ENCODE data around the gene DPF3. TPM values are rescaled to one million over a fixed set of nuclear protein-coding genes. Genes with fewer than 3 reads are reported as not detected.

DPF3 gene
- polyA plus RNA-seq, 2 donors = 0.16 to 0.37 TPM

GRCh38 chr14:72632727-72633126, 261.2 kb downstream of the DPF3 start:
- Histone ChIP-seq H3K36me3 (ENCODE audit: control insufficient read depth in 2 of 2, insufficient read depth in 2 of 2, low read length in 1 of 2) (no peaks in the 10 kb centered on the region), H3K4me3 (ENCODE audit: low read depth in 1 of 2, low read length in 2 of 2) (no peak overlapping the region), H3K9me3 (ENCODE audit: control insufficient read depth in 2 of 2, insufficient read depth in 1 of 2, low read depth in 1 of 2, low read length in 1 of 2) (no peaks in the 10 kb centered on the region), H3K4me1 (ENCODE audit: control insufficient read depth in 2 of 2, insufficient read depth in 2 of 2, low read length in 1 of 2) (no peaks in the 10 kb centered on the region), H3K27me3 (ENCODE audit: control insufficient read depth in 1 of 2, insufficient read depth in 2 of 2, low read length in 2 of 2) (no peaks in the 10 kb centered on the region), H3K27ac (ENCODE audit: low read depth in 2 of 2, low read length in 1 of 2) (no peak overlapping the region)
- 32 to 62% methylated on average over 1 of the region's 1 CpG for WGBS, 2 donors

DNA sequence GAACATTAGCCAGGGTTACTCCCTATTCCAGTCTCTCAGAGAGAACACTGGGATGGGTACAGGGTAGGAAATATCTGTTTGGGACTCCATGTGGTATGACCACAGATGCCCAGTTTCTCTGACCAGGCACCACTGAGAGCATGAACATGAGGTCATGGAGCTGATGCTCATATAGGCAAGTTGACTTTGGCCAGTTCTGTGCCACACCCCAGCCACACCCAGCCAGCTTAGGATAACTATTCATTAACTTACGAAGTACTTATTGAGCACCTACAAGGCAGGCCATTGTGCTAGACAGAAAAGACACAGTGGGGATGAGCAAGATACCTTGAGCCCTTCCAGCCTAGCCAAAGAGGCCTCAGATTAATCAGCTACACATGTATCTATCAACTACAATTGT, 262.5 kb downstream of the DPF3 start:
- Histone ChIP-seq H3K27ac (ENCODE audit: low read depth in 2 of 2, low read length in 1 of 2) (no peak overlapping the region), H3K9me3 (ENCODE audit: control insufficient read depth in 2 of 2, insufficient read depth in 1 of 2, low read depth in 1 of 2, low read length in 1 of 2) (no peaks in the 10 kb centered on the region), H3K4me1 (ENCODE audit: control insufficient read depth in 2 of 2, insufficient read depth in 2 of 2, low read length in 1 of 2) (no peaks in the 10 kb centered on the region), H3K4me3 (ENCODE audit: low read depth in 1 of 2, low read length in 2 of 2) (no peak overlapping the region), H3K27me3 (ENCODE audit: control insufficient read depth in 1 of 2, insufficient read depth in 2 of 2, low read length in 2 of 2) (no peaks in the 10 kb centered on the region), H3K36me3 (ENCODE audit: control insufficient read depth in 2 of 2, insufficient read depth in 2 of 2, low read length in 1 of 2) (no peaks in the 10 kb centered on the region)
- WGBS, 2 donors = 72 to 96% methylated on average over 1 of the region's 1 CpG

DNA sequence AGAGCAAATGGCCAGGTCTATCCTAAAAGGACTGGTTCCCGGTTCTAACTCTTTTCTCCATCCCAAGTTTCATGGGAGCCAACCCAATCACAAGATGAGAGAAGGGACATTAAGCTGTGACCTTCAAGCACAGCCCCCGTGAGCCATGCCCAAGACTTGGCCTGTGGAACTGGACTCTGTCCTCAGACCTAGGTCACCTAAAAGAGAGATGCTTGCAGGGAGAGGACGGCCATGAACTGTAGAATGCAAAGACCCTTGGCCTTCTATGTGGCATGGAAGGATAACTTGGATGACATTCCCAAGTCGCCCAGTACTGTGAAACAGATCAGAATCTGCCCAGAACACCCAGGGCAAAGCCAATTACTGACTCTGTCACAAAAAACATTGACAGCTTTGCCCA, 263.5 kb downstream of the DPF3 start:
- no peaks in the 10 kb centered on the region for H3K36me3 ChIP-seq (ENCODE audit: control insufficient read depth in 2 of 2, insufficient read depth in 2 of 2, low read length in 1 of 2)
- H3K27ac ChIP-seq (ENCODE audit: low read depth in 2 of 2, low read length in 1 of 2) = no peak overlapping the region
- no peaks in the 10 kb centered on the region for H3K4me1 ChIP-seq (ENCODE audit: control insufficient read depth in 2 of 2, insufficient read depth in 2 of 2, low read length in 1 of 2)
- H3K27me3 ChIP-seq (ENCODE audit: control insufficient read depth in 1 of 2, insufficient read depth in 2 of 2, low read length in 2 of 2) = no peaks in the 10 kb centered on the region
- 84 to 85% methylated on average over 4 of the region's 4 CpGs for WGBS, 2 donors
- H3K9me3 ChIP-seq (ENCODE audit: control insufficient read depth in 2 of 2, insufficient read depth in 1 of 2, low read depth in 1 of 2, low read length in 1 of 2) = no peaks in the 10 kb centered on the region
- H3K4me3 ChIP-seq (ENCODE audit: low read depth in 1 of 2, low read length in 2 of 2) = no peak overlapping the region

DNA sequence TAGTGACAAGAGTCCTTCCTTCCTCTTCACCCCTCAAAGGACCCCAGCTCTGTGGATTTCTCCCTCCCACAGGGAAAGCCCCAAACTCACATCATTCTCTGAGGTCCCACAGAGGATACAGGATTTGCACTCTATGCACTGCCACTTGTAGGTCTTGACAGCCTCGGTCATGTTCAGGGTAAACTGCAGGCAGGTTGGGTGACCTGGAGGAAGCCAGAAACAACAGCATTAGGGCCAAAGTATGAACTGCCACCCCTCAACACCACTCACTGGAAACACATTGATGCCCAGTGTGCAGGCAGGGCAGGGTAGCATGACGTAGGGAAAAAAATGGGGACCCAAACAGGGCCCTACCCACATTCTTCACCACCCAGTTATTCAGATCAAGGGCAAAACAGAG, 264.4 kb downstream of the DPF3 start:
- WGBS, 2 donors = 91 to 93% methylated on average over 2 of the region's 2 CpGs
- no peaks in the 10 kb centered on the region for H3K27me3 ChIP-seq (ENCODE audit: control insufficient read depth in 1 of 2, insufficient read depth in 2 of 2, low read length in 2 of 2)
- no peak overlapping the region for H3K27ac ChIP-seq (ENCODE audit: low read depth in 2 of 2, low read length in 1 of 2)
- no peaks in the 10 kb centered on the region for H3K4me1 ChIP-seq (ENCODE audit: control insufficient read depth in 2 of 2, insufficient read depth in 2 of 2, low read length in 1 of 2)
- no peaks in the 10 kb centered on the region for H3K36me3 ChIP-seq (ENCODE audit: control insufficient read depth in 2 of 2, insufficient read depth in 2 of 2, low read length in 1 of 2)
- H3K4me3 ChIP-seq (ENCODE audit: low read depth in 1 of 2, low read length in 2 of 2) = no peak overlapping the region
- H3K9me3 ChIP-seq (ENCODE audit: control insufficient read depth in 2 of 2, insufficient read depth in 1 of 2, low read depth in 1 of 2, low read length in 1 of 2) = no peaks in the 10 kb centered on the region

GRCh38 chr14:72625689-72626088, 268.2 kb downstream of the DPF3 start:
- no peak overlapping the region for H3K4me3 ChIP-seq (ENCODE audit: low read depth in 1 of 2, low read length in 2 of 2)
- no peaks in the 10 kb centered on the region for H3K4me1 ChIP-seq (ENCODE audit: control insufficient read depth in 2 of 2, insufficient read depth in 2 of 2, low read length in 1 of 2)
- no peaks in the 10 kb centered on the region for H3K9me3 ChIP-seq (ENCODE audit: control insufficient read depth in 2 of 2, insufficient read depth in 1 of 2, low read depth in 1 of 2, low read length in 1 of 2)
- WGBS, 2 donors = 85 to 93% methylated on average over 2 of the region's 2 CpGs
- H3K27me3 ChIP-seq (ENCODE audit: control insufficient read depth in 1 of 2, insufficient read depth in 2 of 2, low read length in 2 of 2) = no peaks in the 10 kb centered on the region
- H3K36me3 ChIP-seq (ENCODE audit: control insufficient read depth in 2 of 2, insufficient read depth in 2 of 2, low read length in 1 of 2) = no peaks in the 10 kb centered on the region
- H3K27ac ChIP-seq (ENCODE audit: low read depth in 2 of 2, low read length in 1 of 2) = no peak overlapping the region

DNA sequence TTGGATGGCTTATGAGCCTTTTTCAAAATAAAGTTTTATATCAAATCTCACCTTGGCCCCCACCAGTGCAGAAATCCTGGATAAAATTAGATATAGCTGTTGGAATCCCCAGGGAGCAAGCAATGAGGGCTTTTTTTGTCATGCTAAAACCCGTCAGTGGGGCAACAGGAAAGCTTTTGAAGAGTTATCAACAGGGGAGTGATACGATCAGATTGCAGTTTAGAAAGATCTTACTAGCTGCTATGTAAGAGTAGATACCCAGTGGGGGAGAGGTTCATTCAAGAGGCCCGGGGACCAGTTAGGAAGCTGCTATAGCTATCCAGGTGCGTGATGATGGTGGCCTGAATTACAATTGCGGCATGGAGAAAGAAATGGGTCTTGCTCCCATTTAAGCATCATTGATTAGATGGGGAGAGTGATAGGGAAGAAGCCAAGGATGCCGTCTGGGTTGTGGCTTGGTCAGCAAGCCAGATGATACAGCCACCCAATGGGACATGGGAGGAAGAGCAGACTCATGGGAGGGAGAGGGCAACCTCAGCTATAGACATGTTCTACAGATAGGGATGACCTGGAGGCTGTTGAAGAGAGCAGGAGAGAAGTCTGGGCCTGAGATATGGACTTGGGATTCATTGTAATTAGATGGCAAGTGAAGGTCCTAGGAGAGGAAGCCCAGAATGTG, 272.4 kb downstream of the DPF3 start:
- Histone ChIP-seq H3K27me3 (ENCODE audit: control insufficient read depth in 1 of 2, insufficient read depth in 2 of 2, low read length in 2 of 2) (no peaks in the 10 kb centered on the region), H3K4me1 (ENCODE audit: control insufficient read depth in 2 of 2, insufficient read depth in 2 of 2, low read length in 1 of 2) (peaks cover 0 to 3% of the 10 kb centered on the region in 2 donors), H3K9me3 (ENCODE audit: control insufficient read depth in 2 of 2, insufficient read depth in 1 of 2, low read depth in 1 of 2, low read length in 1 of 2) (no peaks in the 10 kb centered on the region), H3K27ac (ENCODE audit: low read depth in 2 of 2, low read length in 1 of 2) (no peak overlapping the region), H3K4me3 (ENCODE audit: low read depth in 1 of 2, low read length in 2 of 2) (no peak overlapping the region), H3K36me3 (ENCODE audit: control insufficient read depth in 2 of 2, insufficient read depth in 2 of 2, low read length in 1 of 2) (no peaks in the 10 kb centered on the region)
- 76 to 86% methylated on average over 6 of the region's 6 CpGs for WGBS, 2 donors

DNA sequence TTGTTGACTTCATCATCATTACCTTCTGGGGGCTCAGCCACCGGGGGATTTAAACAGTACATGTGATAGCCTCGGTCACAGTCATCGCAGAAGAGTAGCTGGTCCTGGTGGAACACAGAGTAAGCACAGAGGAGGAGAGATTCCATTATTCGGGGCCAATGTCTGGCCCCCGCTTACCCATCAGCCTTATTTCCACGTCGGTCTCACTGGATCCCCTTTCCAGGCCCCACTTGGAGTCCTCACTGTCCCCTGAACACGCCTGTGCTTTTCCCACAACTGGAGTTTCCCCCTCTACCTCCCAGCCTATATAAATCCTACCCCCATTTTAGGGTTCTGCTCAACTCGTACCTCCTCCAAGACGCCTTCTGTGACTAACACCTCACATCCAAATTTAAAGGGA, 274.0 kb downstream of the DPF3 start:
- H3K27ac ChIP-seq (ENCODE audit: low read depth in 2 of 2, low read length in 1 of 2) = no peak overlapping the region
- H3K9me3 ChIP-seq (ENCODE audit: control insufficient read depth in 2 of 2, insufficient read depth in 1 of 2, low read depth in 1 of 2, low read length in 1 of 2) = no peaks in the 10 kb centered on the region
- no peak overlapping the region for H3K4me3 ChIP-seq (ENCODE audit: low read depth in 1 of 2, low read length in 2 of 2)
- WGBS, 2 donors = 94 to 97% methylated on average over 10 of the region's 10 CpGs
- H3K36me3 ChIP-seq (ENCODE audit: control insufficient read depth in 2 of 2, insufficient read depth in 2 of 2, low read length in 1 of 2) = no peaks in the 10 kb centered on the region
- peaks cover 0 to 3% of the 10 kb centered on the region in 2 donors for H3K4me1 ChIP-seq (ENCODE audit: control insufficient read depth in 2 of 2, insufficient read depth in 2 of 2, low read length in 1 of 2)
- no peaks in the 10 kb centered on the region for H3K27me3 ChIP-seq (ENCODE audit: control insufficient read depth in 1 of 2, insufficient read depth in 2 of 2, low read length in 2 of 2)

DNA sequence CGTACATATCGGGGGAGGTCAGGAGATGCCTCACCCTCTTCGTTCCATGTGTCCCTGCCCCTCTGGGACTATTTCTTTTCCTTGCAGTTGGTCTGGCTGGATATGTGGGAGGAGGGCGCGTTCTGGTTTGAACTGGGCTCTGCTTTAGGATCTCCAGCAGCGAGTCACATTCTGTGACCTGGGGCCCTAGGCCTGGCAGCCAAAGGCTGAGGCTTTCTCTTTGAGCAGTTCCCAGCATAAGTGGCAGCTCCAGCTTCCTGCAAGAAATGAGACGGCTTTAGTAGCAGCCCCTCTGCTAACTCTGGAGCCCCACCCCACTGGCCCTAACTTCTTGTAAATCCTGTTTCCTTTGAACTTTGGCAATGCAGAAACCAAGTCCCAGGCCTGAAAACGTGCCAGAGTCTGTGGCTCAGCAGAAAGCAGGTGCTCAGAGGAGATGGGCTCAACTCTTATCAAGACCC, 274.8 kb downstream of the DPF3 start:
- WGBS, 2 donors = 64 to 72% methylated on average over 8 of the region's 8 CpGs
- H3K9me3 ChIP-seq (ENCODE audit: control insufficient read depth in 2 of 2, insufficient read depth in 1 of 2, low read depth in 1 of 2, low read length in 1 of 2) = no peaks in the 10 kb centered on the region
- H3K4me1 ChIP-seq (ENCODE audit: control insufficient read depth in 2 of 2, insufficient read depth in 2 of 2, low read length in 1 of 2) = peaks cover 0 to 3% of the 10 kb centered on the region in 2 donors
- H3K27me3 ChIP-seq (ENCODE audit: control insufficient read depth in 1 of 2, insufficient read depth in 2 of 2, low read length in 2 of 2) = no peaks in the 10 kb centered on the region
- no peaks in the 10 kb centered on the region for H3K36me3 ChIP-seq (ENCODE audit: control insufficient read depth in 2 of 2, insufficient read depth in 2 of 2, low read length in 1 of 2)
- no peak overlapping the region for H3K4me3 ChIP-seq (ENCODE audit: low read depth in 1 of 2, low read length in 2 of 2)
- H3K27ac ChIP-seq (ENCODE audit: low read depth in 2 of 2, low read length in 1 of 2) = no peak overlapping the region

GRCh38 chr14:72618424-72618823, 275.5 kb downstream of the DPF3 start:
- H3K4me1 ChIP-seq (ENCODE audit: control insufficient read depth in 2 of 2, insufficient read depth in 2 of 2, low read length in 1 of 2) = peaks cover 0 to 3% of the 10 kb centered on the region in 2 donors
- H3K4me3 ChIP-seq (ENCODE audit: low read depth in 1 of 2, low read length in 2 of 2) = no peak overlapping the region
- no peaks in the 10 kb centered on the region for H3K36me3 ChIP-seq (ENCODE audit: control insufficient read depth in 2 of 2, insufficient read depth in 2 of 2, low read length in 1 of 2)
- no peaks in the 10 kb centered on the region for H3K9me3 ChIP-seq (ENCODE audit: control insufficient read depth in 2 of 2, insufficient read depth in 1 of 2, low read depth in 1 of 2, low read length in 1 of 2)
- H3K27me3 ChIP-seq (ENCODE audit: control insufficient read depth in 1 of 2, insufficient read depth in 2 of 2, low read length in 2 of 2) = no peaks in the 10 kb centered on the region
- 76 to 77% methylated on average over 7 of the region's 7 CpGs for WGBS, 2 donors
- H3K27ac ChIP-seq (ENCODE audit: low read depth in 2 of 2, low read length in 1 of 2) = no peak overlapping the region

DNA sequence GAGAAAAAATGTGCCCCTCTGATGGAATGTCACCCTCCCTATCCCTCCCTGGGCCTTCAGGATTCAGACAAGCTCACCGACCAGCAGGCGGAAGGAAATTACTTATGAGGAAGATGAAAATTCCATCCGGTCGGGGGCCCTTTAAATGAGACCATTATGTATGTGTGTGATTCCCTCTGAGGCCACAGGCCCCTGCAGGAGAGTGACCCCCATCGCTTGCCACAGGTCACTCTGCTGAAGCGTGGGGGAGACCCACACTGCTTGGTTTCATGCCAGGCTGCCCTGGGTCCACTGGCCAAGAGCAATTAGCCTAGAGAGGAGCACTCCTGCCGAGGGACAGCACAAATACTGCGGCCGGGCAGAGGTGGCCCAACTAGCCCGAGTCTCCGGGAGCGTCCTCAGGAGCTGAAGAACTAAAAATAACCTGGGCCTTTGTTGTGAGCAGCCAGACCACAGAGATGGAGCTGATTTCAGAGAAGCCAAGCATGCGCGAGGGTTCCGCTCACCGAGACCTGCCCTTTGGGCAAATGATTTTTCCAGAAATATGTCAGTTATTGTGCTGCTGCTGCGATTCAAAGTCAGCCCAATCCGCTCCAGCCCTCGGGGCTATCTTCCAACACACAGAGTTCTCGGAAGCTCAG, 276.4 kb downstream of the DPF3 start:
- no peaks in the 10 kb centered on the region for H3K36me3 ChIP-seq (ENCODE audit: control insufficient read depth in 2 of 2, insufficient read depth in 2 of 2, low read length in 1 of 2)
- no peaks in the 10 kb centered on the region for H3K9me3 ChIP-seq (ENCODE audit: control insufficient read depth in 2 of 2, insufficient read depth in 1 of 2, low read depth in 1 of 2, low read length in 1 of 2)
- H3K27me3 ChIP-seq (ENCODE audit: control insufficient read depth in 1 of 2, insufficient read depth in 2 of 2, low read length in 2 of 2) = no peaks in the 10 kb centered on the region
- peaks cover 0 to 3% of the 10 kb centered on the region in 2 donors for H3K4me1 ChIP-seq (ENCODE audit: control insufficient read depth in 2 of 2, insufficient read depth in 2 of 2, low read length in 1 of 2)
- H3K4me3 ChIP-seq (ENCODE audit: low read depth in 1 of 2, low read length in 2 of 2) = no peak overlapping the region
- 44 to 51% methylated on average over 20 of the region's 20 CpGs for WGBS, 2 donors
- no peak overlapping the region for H3K27ac ChIP-seq (ENCODE audit: low read depth in 2 of 2, low read length in 1 of 2)
